GM19397 (cell line): Measurements from ENCODE around the gene CFAP57.
"Not testable (repeated sequence)": the region's sequence is repeated elsewhere in the genome, so short reads cannot be mapped to it uniquely, and the experiment has no call there.

Experiments
- ATAC-seq: cut with Tn5 transposase; IDR thresholded peaks from one replicate; pipeline ENCODE4 v1.9.1; 2021; ENCODE audit warnings: mild to moderate bottlenecking, moderate library complexity; ENCODE audit not compliant: unreplicated experiment

The CFAP57 gene

GRCh38 chr1:43172527-43172972, 420 bp downstream of the CFAP57 start:
- peak; percentile 31 for ATAC-seq

GRCh38 chr1:43174873-43175272, 2.7 kb downstream of the CFAP57 start:
- no peak for ATAC-seq

DNA sequence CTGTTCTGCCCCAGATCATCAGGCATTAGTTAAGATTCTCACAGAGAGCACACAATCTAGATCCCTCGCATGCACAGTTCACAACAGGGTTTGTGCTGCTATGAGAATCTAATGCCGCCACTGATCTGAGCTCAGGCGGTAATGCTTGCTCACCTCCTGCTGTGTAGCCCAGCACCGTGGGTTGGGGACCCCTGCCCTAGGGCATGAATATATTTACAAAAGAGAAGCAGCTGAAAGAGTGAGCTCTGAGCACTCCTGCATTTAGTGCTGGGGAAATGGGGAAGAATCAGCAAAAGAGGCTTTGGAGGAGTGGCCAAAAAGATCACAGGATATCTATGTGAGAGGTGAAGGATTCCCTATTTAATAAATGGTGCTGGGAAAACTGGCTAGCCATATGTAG, 5.6 kb downstream of the CFAP57 start:
- ATAC-seq: no peak

DNA sequence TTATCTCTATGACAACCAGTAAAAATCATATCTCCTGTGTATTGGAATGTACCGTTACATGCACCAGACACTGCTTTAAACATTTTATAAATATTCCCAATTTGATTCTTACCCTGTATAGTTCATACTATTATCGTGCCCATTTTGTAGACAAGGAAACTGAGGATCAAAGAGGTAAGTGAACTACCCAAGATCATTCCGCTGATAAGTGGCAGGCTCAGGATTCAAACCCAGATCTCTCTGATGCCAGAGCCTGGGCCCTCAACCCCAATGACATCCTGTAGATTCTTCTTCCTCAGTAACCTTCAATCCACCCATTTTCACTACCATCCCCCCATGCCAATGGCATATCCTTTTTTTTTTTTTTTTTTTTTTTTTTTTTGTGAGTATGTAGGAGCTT, 12.3 kb downstream of the CFAP57 start:
- ATAC-seq: no peak

DNA sequence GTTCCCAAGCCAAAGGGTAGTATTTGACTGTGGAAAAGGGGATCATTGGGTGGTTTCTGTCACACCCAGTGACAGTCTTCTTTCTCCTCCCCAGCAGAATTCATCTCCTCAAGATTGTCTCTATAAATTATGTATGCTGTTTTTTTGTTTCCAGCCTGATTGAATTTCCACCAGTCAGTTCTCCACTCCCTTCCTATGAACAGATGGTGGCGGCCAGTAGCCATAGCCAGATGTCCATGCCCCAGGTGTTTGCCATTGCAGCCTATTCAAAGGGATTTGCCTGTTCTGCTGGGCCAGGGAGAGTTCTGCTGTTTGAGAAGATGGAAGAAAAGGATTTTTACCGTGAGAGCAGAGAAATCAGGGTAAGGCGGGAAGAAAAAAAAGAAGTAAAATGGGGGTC, 12.9 kb downstream of the CFAP57 start:
- no peak for ATAC-seq

DNA sequence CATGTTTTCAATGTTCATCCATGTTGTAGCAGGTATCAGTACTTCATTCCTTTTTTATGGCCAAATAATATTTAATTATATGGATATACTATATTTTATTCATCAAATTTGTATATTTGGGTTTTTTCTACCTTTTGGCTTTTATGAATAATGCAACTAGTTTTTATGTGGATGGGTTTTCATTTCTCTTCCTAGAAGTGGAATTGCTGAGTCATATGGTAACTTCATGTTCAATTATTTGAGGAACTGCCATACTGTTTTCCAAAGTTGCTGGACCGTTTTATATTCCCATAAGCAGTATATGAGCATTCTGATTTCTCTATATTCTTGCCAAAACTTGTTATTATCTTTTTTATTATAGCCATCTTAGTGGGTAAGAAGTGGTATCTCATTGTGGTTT, 16.0 kb downstream of the CFAP57 start:
- no peak for ATAC-seq

GRCh38 chr1:43194509-43194908, 22.4 kb downstream of the CFAP57 start:
- ATAC-seq: no peak

DNA sequence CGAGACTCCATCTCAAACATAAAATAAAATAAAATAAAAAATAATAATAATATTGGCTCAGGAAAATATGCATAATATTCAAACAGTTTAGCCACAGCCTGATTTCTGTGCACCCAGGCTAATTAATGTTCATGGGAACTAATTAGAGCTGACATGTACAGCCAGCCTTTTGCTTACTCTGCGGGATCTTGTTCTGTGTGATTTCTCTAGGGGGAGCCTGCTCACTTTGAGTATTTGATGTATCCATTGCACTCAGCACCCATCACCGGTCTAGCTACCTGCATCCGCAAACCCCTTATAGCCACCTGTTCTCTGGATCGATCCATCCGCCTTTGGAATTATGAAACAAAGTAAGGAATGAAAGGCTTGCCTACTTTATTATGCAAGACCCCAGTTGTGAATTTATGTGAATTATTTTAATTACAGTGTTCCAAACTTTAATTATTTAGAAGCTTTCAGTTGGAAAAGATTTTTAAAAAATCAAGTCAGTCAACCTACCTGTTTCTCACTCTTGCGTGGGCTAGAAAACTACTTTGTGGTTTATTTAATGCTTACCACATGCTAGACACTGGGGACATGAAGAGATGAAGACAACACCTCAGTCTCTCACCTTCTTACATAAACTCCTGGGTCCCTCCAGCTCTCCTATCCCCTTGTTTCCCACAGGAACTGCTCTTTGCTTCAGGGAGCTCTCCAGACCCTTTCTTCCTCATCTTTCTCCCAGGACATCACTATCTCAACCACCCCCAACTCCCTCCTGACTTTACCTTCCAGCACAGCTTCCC, 25.4 kb downstream of the CFAP57 start:
- ATAC-seq: no peak

- ATAC-seq: peak; percentile 75
Observed at GRCh38 chr1:43199093-43199726, 27.1 kb downstream of the CFAP57 start.

DNA sequence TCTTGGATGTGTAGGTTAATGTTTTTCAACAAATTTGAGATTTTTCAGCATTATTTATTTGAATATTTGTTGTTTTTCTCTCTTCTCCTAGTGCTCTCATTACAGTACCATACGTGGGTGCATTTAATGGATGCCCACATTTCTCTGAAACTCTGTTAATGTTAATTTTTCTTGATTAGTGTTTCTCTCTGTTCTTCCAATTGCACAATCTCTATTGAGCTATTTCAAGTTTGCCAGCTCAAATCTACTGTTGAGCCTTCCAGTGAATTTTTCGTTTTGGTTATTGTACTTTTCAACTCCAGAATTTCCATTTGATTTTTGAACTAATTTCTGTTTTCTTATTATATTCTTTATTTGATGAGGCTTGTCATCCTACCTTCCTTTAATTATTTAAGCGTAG, 31.7 kb downstream of the CFAP57 start:
- no peak for ATAC-seq

DNA sequence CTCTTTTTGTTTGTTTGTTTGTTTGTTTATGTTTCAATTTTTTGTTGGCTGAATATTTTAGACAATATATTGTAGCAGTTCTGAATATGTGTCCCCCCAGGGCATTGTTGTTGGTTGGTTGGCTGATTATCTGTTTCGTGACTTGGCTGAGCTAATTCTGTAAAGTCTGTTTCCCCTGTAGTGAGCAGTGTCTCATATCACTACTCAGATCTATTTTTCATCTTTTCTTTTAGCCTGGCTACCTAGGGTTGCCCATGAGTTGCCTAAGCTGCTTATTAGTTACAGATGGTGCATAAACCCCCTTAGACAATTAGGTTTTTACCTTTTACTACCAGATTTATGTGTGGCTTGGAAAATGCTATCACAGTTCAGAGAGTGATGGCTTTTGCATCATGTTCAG, 32.3 kb downstream of the CFAP57 start:
- no peak for ATAC-seq

- no peak for ATAC-seq
Observed at GRCh38 chr1:43205671-43206070, 33.5 kb downstream of the CFAP57 start.

DNA sequence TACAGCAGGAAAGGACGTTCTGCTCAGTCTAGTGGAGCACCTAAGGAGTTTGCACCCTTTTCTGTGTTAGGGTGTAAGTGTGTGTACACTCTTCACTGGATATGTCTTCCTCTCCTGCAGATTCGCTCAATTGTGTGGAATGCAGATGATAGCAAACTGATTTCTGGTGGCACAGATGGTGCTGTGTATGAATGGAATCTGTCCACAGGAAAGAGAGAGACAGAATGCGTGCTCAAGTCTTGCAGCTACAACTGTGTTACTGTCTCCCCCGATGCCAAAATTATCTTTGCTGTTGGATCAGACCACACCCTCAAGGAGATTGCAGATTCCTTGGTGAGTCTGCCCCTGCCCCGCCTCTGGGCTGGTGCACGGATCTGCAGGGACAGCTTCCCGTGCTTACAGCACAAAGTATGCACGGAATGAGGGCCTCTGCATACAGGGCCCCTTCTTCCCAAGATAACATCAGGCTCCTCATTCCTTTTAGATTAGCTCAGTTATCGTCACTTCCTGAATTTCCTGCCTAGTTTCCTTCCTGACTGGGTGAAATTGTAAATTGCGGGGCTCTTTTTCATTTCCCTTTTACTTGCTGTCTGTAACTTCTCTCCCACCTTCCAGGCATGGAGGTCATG, 34.6 kb downstream of the CFAP57 start:
- no peak for ATAC-seq

DNA sequence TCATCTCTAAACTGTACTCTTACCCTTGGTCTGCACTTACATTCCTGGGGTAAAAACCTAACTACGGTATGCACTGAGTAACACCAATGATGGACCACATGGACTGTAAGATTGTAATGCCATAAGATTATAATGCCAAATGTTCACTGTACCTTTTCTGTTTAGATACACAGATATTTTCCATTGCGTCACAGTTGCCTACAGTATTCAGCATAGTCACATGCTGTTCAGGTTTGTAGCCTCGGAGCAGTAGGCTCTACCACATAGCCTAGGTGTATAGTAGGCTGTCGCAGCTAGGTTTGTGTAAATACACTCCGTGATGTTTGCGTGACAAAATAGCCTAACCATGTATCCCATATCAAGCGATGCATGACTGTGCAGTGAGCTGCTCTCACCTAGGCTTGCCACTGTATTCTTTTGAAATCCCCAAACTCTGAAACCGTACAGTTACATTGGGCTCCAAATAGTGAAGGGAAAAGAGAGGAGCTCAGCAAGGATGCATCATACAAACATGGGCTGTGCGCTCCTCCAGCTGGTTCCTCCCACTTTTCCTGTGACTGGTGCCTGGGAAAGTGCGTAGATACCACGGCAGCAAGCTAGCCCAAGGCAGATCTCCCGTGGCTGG, 35.2 kb downstream of the CFAP57 start:
- ATAC-seq: no peak

DNA sequence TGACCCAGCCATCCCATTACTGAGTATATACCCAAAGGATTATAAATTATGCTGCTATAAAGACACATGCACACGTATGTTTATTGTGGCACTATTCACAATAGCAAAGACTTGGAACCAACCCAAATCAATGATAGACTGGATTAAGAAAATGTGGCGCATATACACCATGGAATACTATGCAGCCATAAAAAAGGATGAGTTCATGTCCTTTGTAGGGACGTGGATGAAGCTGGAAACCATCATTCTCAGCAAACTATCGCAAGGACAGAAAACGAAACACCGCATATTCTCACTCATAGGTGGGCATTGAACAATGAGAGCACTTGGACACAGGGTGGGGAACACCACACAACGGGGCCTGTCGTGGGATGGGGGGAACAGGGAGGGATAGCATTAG, 36.1 kb downstream of the CFAP57 start:
- not testable (repeated sequence) for ATAC-seq

GRCh38 chr1:43214501-43215444, 42.6 kb downstream of the CFAP57 start:
- ATAC-seq: no peak

DNA sequence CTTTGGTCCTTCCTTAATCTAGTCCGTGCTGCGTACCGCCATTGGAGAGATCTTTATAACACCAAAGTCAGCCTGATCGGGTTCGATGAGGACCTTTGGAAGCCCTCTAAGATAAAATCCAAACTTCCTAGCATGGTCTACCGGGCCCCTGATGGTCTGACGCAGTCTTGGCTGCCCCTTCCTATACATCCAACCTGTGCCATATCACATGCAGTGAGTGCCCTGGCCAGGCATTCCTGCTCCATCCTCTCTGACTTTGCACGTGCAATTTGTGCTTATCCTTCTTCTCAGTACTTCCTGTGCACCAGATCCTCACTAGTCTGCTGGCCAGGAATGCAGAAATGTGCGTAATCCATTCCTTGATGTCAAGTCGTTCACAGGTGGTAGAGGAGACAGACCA, 45.6 kb downstream of the CFAP57 start:
- no peak for ATAC-seq

GRCh38 chr1:43220905-43221778, 49.0 kb downstream of the CFAP57 start:
- peak; percentile 67 for ATAC-seq

- ATAC-seq: no peak
Observed at GRCh38 chr1:43221797-43222196, 49.7 kb downstream of the CFAP57 start.

DNA sequence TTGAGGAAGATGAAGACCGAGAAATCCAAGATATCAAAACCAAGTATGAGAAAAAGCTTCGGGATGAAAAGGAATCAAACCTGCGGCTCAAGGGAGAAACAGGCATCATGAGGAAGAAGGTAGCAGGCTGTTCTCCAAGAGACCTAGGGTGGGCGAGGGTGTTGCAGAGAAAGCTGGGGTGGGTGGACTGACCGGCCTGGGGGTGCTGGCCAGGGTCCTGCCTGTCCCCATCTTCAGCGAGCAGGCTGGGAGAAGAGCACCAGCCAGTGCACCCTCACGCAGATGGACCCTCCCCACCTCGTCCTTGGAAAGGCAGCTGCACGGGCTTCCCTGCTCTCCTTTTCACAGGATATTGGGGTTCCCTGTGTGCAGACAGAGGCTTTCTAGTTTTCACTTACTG, 50.7 kb downstream of the CFAP57 start:
- no peak for ATAC-seq
